KOPT-K1 (cell line): ENCODE measurements around the gene AKT3.

Experiments
- H3K27ac ChIP-seq: fragments of 200-600 bp; sonication (generic); 2 replicates; pipeline ENCODE4 v1.5.1; 2016; ENCODE audit warnings: antibody characterized with exemption, mild to moderate bottlenecking, low read depth, low read length; ENCODE audit not compliant: poor library complexity, severe bottlenecking
- H3K36me3 ChIP-seq: fragments of 200-600 bp; sonication (generic); 2 replicates; pipeline ENCODE4 v1.5.1; 2017; ENCODE audit warnings: antibody characterized with exemption, mild to moderate bottlenecking, low read length, moderate library complexity; ENCODE audit not compliant: insufficient read depth
- H3K9me3 ChIP-seq: fragments of 200-600 bp; sonication (generic); 2 replicates; pipeline ENCODE4 v1.5.1; 2017; ENCODE audit warnings: antibody characterized with exemption, low read length, mild to moderate bottlenecking; ENCODE audit not compliant: insufficient read depth, poor library complexity, severe bottlenecking

The AKT3 gene

GRCh38 chr1:243465081-243465480 is 385.0 kb downstream of the AKT3 start:
- H3K27ac ChIP-seq = no peak overlapping the region
- no peaks in the 10 kb centered on the region for H3K9me3 ChIP-seq
- no peaks in the 10 kb centered on the region for H3K36me3 ChIP-seq

GRCh38 chr1:243462929-243463697 is 386.9 kb downstream of the AKT3 start:
- Histone ChIP-seq H3K36me3 (no peaks in the 10 kb centered on the region), H3K9me3 (no peaks in the 10 kb centered on the region), H3K27ac (no peak overlapping the region)

GRCh38 chr1:243461700-243462099 is 388.3 kb downstream of the AKT3 start:
- H3K9me3 ChIP-seq = no peaks in the 10 kb centered on the region
- no peak overlapping the region for H3K27ac ChIP-seq

GRCh38 chr1:243459059-243459458 is 391.0 kb downstream of the AKT3 start:
- Histone ChIP-seq H3K27ac (peak overlapping the region; percentile 41), H3K36me3 (no peaks in the 10 kb centered on the region), H3K9me3 (no peaks in the 10 kb centered on the region)

More at GRCh38 chr1:243461700-243462099, 388.3 kb downstream of the AKT3 start:
- H3K36me3 ChIP-seq = no peaks in the 10 kb centered on the region

- Histone ChIP-seq H3K27ac (no peak overlapping the region), H3K9me3 (no peaks in the 10 kb centered on the region), H3K36me3 (no peaks in the 10 kb centered on the region)
Observed at GRCh38 chr1:243457363-243457982, 392.6 kb downstream of the AKT3 start.

- H3K36me3 ChIP-seq = no peaks in the 10 kb centered on the region
- H3K27ac ChIP-seq = no peak overlapping the region
- no peaks in the 10 kb centered on the region for H3K9me3 ChIP-seq
Observed at GRCh38 chr1:243455760-243456651, 394.0 kb downstream of the AKT3 start.

GRCh38 chr1:243454328-243454997 is 395.6 kb downstream of the AKT3 start:
- no peak overlapping the region for H3K27ac ChIP-seq
- H3K36me3 ChIP-seq = no peaks in the 10 kb centered on the region
- H3K9me3 ChIP-seq = no peaks in the 10 kb centered on the region

- Histone ChIP-seq H3K27ac (no peak overlapping the region), H3K36me3 (no peaks in the 10 kb centered on the region), H3K9me3 (no peaks in the 10 kb centered on the region)
Observed at GRCh38 chr1:243452092-243452491, 398.0 kb downstream of the AKT3 start.

- Histone ChIP-seq H3K36me3 (no peaks in the 10 kb centered on the region), H3K9me3 (no peaks in the 10 kb centered on the region), H3K27ac (no peak overlapping the region)
Observed at GRCh38 chr1:243449373-243449772, 400.7 kb downstream of the AKT3 start.

GRCh38 chr1:243447844-243448243 is 402.2 kb downstream of the AKT3 start:
- Histone ChIP-seq H3K27ac (peak overlapping the region; percentile 31), H3K36me3 (no peaks in the 10 kb centered on the region), H3K9me3 (no peaks in the 10 kb centered on the region)

- Histone ChIP-seq H3K36me3 (no peaks in the 10 kb centered on the region), H3K9me3 (no peaks in the 10 kb centered on the region), H3K27ac (peak overlapping the region; percentile 21)
Observed at GRCh38 chr1:243447347-243447746, 402.7 kb downstream of the AKT3 start.

GRCh38 chr1:243443557-243443956 is 406.5 kb downstream of the AKT3 start:
- Histone ChIP-seq H3K9me3 (no peaks in the 10 kb centered on the region), H3K27ac (no peak overlapping the region), H3K36me3 (no peaks in the 10 kb centered on the region)

GRCh38 chr1:243441601-243442000 is 408.4 kb downstream of the AKT3 start:
- no peak overlapping the region for H3K27ac ChIP-seq
- H3K36me3 ChIP-seq = no peaks in the 10 kb centered on the region
- no peaks in the 10 kb centered on the region for H3K9me3 ChIP-seq

- Histone ChIP-seq H3K27ac (no peak overlapping the region), H3K9me3 (no peaks in the 10 kb centered on the region), H3K36me3 (no peaks in the 10 kb centered on the region)
Observed at GRCh38 chr1:243440406-243440805, 409.6 kb downstream of the AKT3 start.

- Histone ChIP-seq H3K27ac (no peak overlapping the region), H3K9me3 (no peaks in the 10 kb centered on the region), H3K36me3 (no peaks in the 10 kb centered on the region)
Observed at GRCh38 chr1:243438815-243439214, 411.2 kb downstream of the AKT3 start.
